H1 (cell line): ENCODE data around the gene CEP57L1. TPM values are rescaled to one million over a fixed set of nuclear protein-coding genes. Genes with fewer than 3 reads are reported as not detected.
A peak's percentile ranks its signal among the peaks of the same experiment; 100 is the strongest.

Source experiments
- CTCF ChIA-PET: fragments of 300-600 bp; sonication (Branson Sonifier 250); formaldehyde crosslinking; loops from one replicate; lab custom pipeline; 2021; ENCODE audit not compliant: partially characterized antibody; lab: Charles Lee
- POLR2A ChIA-PET: fragments of 300-600 bp; sonication (Branson Sonifier 250); formaldehyde crosslinking; loops from one replicate; lab custom pipeline; 2021; ENCODE audit warnings: inconsistent platforms; ENCODE audit not compliant: partially characterized antibody; lab: Charles Lee
- DNase-seq, 2 experiments: peaks; one replicate each; pipeline versions ENCODE4 v3.0.0 to v3.0.0-alpha.2; 2010 to 2022; ENCODE audit warnings: low spot score in 2 of 2, low read depth in 1 of 2, mixed read lengths in 1 of 2
- FAIRE-seq: peaks from 2 replicates; lab custom pipeline; 2011; peaks lifted over from hg19 to GRCh38; lab: Jason Lieb, UNC
- H2AFZ ChIP-seq: 2 replicates; pipeline ENCODE4 v1.8.1; 2012; ENCODE audit warnings: low read length, inconsistent platforms
- H2AK5ac ChIP-seq: 2 replicates; pipeline ENCODE4 v1.6.1; 2013; ENCODE audit warnings: low read depth, low read length
- H2BK120ac ChIP-seq: replicated peaks from 2 replicates; pipeline ENCODE3; 2013; ENCODE audit warnings: low read depth, low read length, inconsistent platforms
- H2BK12ac ChIP-seq: 2 replicates; pipeline ENCODE4 v1.6.1; 2013; ENCODE audit warnings: low read depth, low read length
- H2BK15ac ChIP-seq: 2 replicates; pipeline ENCODE4 v1.6.1; 2013; ENCODE audit warnings: low read length
- H2BK20ac ChIP-seq: 2 replicates; pipeline ENCODE4 v1.6.1; 2013; ENCODE audit warnings: low read length
- H2BK5ac ChIP-seq: 2 replicates; pipeline ENCODE4 v1.6.1; 2013; ENCODE audit warnings: low read depth, low read length
- H3K14ac ChIP-seq: 2 replicates; pipeline ENCODE4 v1.6.1; 2013; ENCODE audit warnings: inconsistent platforms; ENCODE audit not compliant: insufficient read length
- H3K18ac ChIP-seq: 2 replicates; pipeline ENCODE4 v1.6.1; 2013; ENCODE audit warnings: low read length; ENCODE audit errors: extremely low read depth
- H3K23ac ChIP-seq: 2 replicates; pipeline ENCODE4 v1.6.1; 2013; ENCODE audit warnings: inconsistent platforms; ENCODE audit not compliant: insufficient read length
- H3K23me2 ChIP-seq: 2 replicates; pipeline ENCODE4 v1.6.1; 2013; ENCODE audit warnings: low read depth, low read length
- H3K27ac ChIP-seq: 2 replicates; pipeline ENCODE4 v1.6.1; 2011; ENCODE audit warnings: low read depth, low read length, inconsistent platforms
- H3K27me3 ChIP-seq, 4 experiments: replicated peaks in 1 of 4; 1 replicate in 1 of 4; 2 replicates in 3 of 4; pipeline versions ENCODE4 v1.6.1 to v1.8.1; 2011 to 2013; ENCODE audit warnings: low read length in 3 of 4, mild to moderate bottlenecking in 3 of 4, inconsistent platforms in 2 of 4, mixed read lengths in 2 of 4, moderate library complexity in 1 of 4; ENCODE audit not compliant: control insufficient read depth in 3 of 4, insufficient read depth in 3 of 4; ENCODE audit errors: extremely low read depth in 1 of 4
- H3K36me3 ChIP-seq, 4 experiments: 2 replicates each; pipeline versions ENCODE4 v1.6.1 to v1.8.1; 2011 to 2013; ENCODE audit warnings: mild to moderate bottlenecking in 4 of 4, low read length in 3 of 4, moderate library complexity in 2 of 4, control low read depth in 1 of 4, inconsistent platforms in 1 of 4; ENCODE audit not compliant: insufficient read depth in 4 of 4, control insufficient read depth in 2 of 4
- H3K4ac ChIP-seq: replicated peaks from 2 replicates; pipeline ENCODE3; 2013; ENCODE audit warnings: low read length, low read depth, mixed read lengths, inconsistent platforms; ENCODE audit not compliant: insufficient read length
- H3K4me1 ChIP-seq, 4 experiments: replicated peaks in 1 of 4; 1 replicate in 1 of 4; 2 replicates in 3 of 4; pipeline versions ENCODE4 v1.6.1 to v1.8.1; 2011 to 2013; ENCODE audit warnings: low read length in 3 of 4, inconsistent platforms in 2 of 4, mixed read lengths in 1 of 4; ENCODE audit not compliant: insufficient read depth in 4 of 4, control insufficient read depth in 3 of 4
- H3K4me2 ChIP-seq, 2 experiments: 2 replicates each; pipeline versions ENCODE4 v1.6.1 to v1.8.1; 2011 to 2013; ENCODE audit warnings: low read depth in 2 of 2, low read length in 2 of 2, control low read depth in 1 of 2, inconsistent platforms in 1 of 2, mild to moderate bottlenecking in 1 of 2; ENCODE audit not compliant: insufficient read depth in 1 of 2
- H3K4me3 ChIP-seq, 4 experiments: fragments of 200-600, 300-600 bp in 1 of 4; sonication (generic), shearing (Covaris generic), sonication (Bioruptor Twin) in 1 of 4; 2 replicates each; pipeline versions ENCODE4 v1.5.1 to v1.8.1; 2011 to 2016; ENCODE audit warnings: low read length in 4 of 4, low read depth in 3 of 4, control low read depth in 2 of 4, inconsistent platforms in 2 of 4, mild to moderate bottlenecking in 2 of 4, mixed read lengths in 1 of 4, moderate library complexity in 1 of 4; ENCODE audit not compliant: insufficient read depth in 2 of 4; ENCODE audit errors: extremely low read depth in 1 of 4
- H3K56ac ChIP-seq: replicated peaks from 2 replicates; pipeline ENCODE3; 2013; ENCODE audit warnings: low read depth, mild to moderate bottlenecking, mixed read lengths, low read length, inconsistent platforms; ENCODE audit not compliant: insufficient read length
- H3K79me1 ChIP-seq: 2 replicates; pipeline ENCODE4 v1.6.1; 2013; ENCODE audit warnings: low read depth, low read length, control low read depth
- H3K79me2 ChIP-seq, 2 experiments: 2 replicates each; pipeline versions ENCODE4 v1.6.1 to v1.8.1; 2012 to 2013; ENCODE audit warnings: low read length in 2 of 2, mild to moderate bottlenecking in 2 of 2, inconsistent platforms in 1 of 2; ENCODE audit not compliant: insufficient read depth in 2 of 2, control insufficient read depth in 1 of 2
- H3K9ac ChIP-seq, 4 experiments: replicated peaks in 1 of 4; 1 replicate in 1 of 4; 2 replicates in 3 of 4; pipeline versions ENCODE4 v1.6.1 to v1.8.1; 2011 to 2013; ENCODE audit warnings: low read depth in 3 of 4, low read length in 3 of 4, control low read depth in 2 of 4, mild to moderate bottlenecking in 2 of 4, moderate library complexity in 2 of 4, inconsistent platforms in 1 of 4; ENCODE audit errors: extremely low read depth in 1 of 4
- H3K9me3 ChIP-seq, 2 experiments: 2 replicates each; pipeline versions ENCODE4 v1.6.1 to v1.8.1; 2012 to 2013; ENCODE audit warnings: mild to moderate bottlenecking in 2 of 2, moderate library complexity in 2 of 2, control low read depth in 1 of 2, inconsistent platforms in 1 of 2, low read depth in 1 of 2, low read length in 1 of 2, mixed read lengths in 1 of 2; ENCODE audit not compliant: insufficient read depth in 2 of 2
- H4K20me1 ChIP-seq, 2 experiments: replicated peaks in 1 of 2; 2 replicates each; pipeline versions ENCODE3 to v1.8.1; 2011 to 2013; ENCODE audit warnings: inconsistent platforms in 2 of 2, low read length in 2 of 2, mild to moderate bottlenecking in 1 of 2; ENCODE audit not compliant: insufficient read depth in 2 of 2, control insufficient read depth in 1 of 2
- H4K5ac ChIP-seq: 2 replicates; pipeline ENCODE4 v1.6.1; 2013; ENCODE audit warnings: low read length, low read depth, mixed read lengths, inconsistent platforms; ENCODE audit not compliant: insufficient read length
- H4K8ac ChIP-seq: 2 replicates; pipeline ENCODE4 v1.8.0; 2013; ENCODE audit warnings: mild to moderate bottlenecking, moderate library complexity, low read length, inconsistent platforms; ENCODE audit not compliant: insufficient read depth; ENCODE audit errors: extremely low read depth
- H4K91ac ChIP-seq: replicated peaks from 2 replicates; pipeline ENCODE3; 2013; ENCODE audit warnings: low read length, mixed read lengths, inconsistent platforms; ENCODE audit not compliant: insufficient read length
- CBX5 ChIP-seq: fragments of 300-800, 300-1000 bp; sonication (generic); IDR thresholded peaks from 2 replicates; pipeline ENCODE4 v1.7.1; 2016; ENCODE audit warnings: antibody characterized with exemption, low read length, low read depth
- CEBPB ChIP-seq: IDR thresholded peaks from 2 replicates; pipeline ENCODE4 v1.6.1; 2012; ENCODE audit warnings: low read depth, low read length
- WGBS, 2 experiments: shearing (Covaris generic) in 1 of 2; methylation state at CpG; one replicate each; pipeline versions ENCODE4 v1.1.6 to v1.1.7; 2013 to 2015; ENCODE audit warnings: low lambda C conversion rate in 2 of 2, mixed read lengths in 2 of 2, inconsistent platforms in 1 of 2, low coverage in 1 of 2, missing lambda C conversion rate in 1 of 2; ENCODE audit not compliant: insufficient replicate concordance in 2 of 2, insufficient coverage in 1 of 2, insufficient read length in 1 of 2; ENCODE audit errors: extremely low coverage in 1 of 2, missing lambda C conversion rate in 1 of 2; 5-methylcytosine and 5-hydroxymethylcytosine counted together
- polyA plus RNA-seq, 7 experiments: library from polyadenylated mRNA; depleted of rRNA in 3 of 7; stranded (reverse) in 5 of 7; unstranded in 2 of 7; fragments of >200 nt in 5 of 7; fragments of 200-250 nt in 2 of 7; gene quantifications; 1 replicate in 5 of 7; 2 replicates in 1 of 7; 4 replicates in 1 of 7; pipeline versions ENCODE4 v1.2.1 to v1.2.3, GENCODE V29; 2011 to 2013; ENCODE audit warnings: missing spikeins in 2 of 7, mixed read lengths in 2 of 7
- total RNA-seq: library from RNA; stranded (reverse); fragmentation: NEBNext Ultra II Directional; extraction: Animal tissue kit (Norgen Biotek cat#: 25700); gene quantifications from 2 replicates; pipeline ENCODE4 v1.2.1, GENCODE V29; 2021

Gene CEP57L1
- total and polyA plus RNA-seq, 2 of the 8 experiments (the other 6 are each of a cell fraction or from before 2014, with no cell fraction given), result 3.6 to 11.5 TPM

- Histone ChIP-seq H3K9me3 (peaks cover 8 to 10% of the 10 kb centered on the region in 2 experiments; a peak in 3 of 4 replicates), H4K20me1 (no peaks in the 10 kb centered on the region), H2BK15ac (no peak overlapping the region), H3K23ac (no peak overlapping the region), H2BK20ac (no peak overlapping the region), H4K8ac (no peak overlapping the region), H3K36me3 (no peaks in the 10 kb centered on the region), H3K79me2 (no peaks in the 10 kb centered on the region), H3K9ac (no peak overlapping the region), H4K91ac (no peak overlapping the region), H3K56ac (no peak overlapping the region), H3K18ac (no peak overlapping the region), H3K4me1 (no peaks in the 10 kb centered on the region), H2BK120ac (no peak overlapping the region), H4K5ac (no peak overlapping the region), H3K4ac (no peak overlapping the region), H2AK5ac (no peak overlapping the region), H3K4me2 (no peak overlapping the region), H2BK12ac (no peak overlapping the region), H3K4me3 (no peak overlapping the region), H3K14ac (no peak overlapping the region), H3K27ac (no peak overlapping the region), H2BK5ac (no peak overlapping the region), H3K23me2 (no peaks in the 10 kb centered on the region), H3K27me3 (no peaks in the 10 kb centered on the region), H2AFZ (no peak overlapping the region), H3K79me1 (no peaks in the 10 kb centered on the region)
- CTCF ChIA-PET, result interaction anchor here (0.7 kb wide), 1 partner anchor 111 kb away, joined by 3 read pairs; no protein-coding TSS in a partner anchor
- no peak for FAIRE-seq
- DNase-seq, result no peak
- POLR2A ChIA-PET, result no interaction called here
- 93% methylated on average over 4 of the region's 4 CpGs; no CpG with 5 or more reads in 1 of the 2 experiments for WGBS, 2 experiments
- TF ChIP-seq CBX5 (no peak), CEBPB (peak; percentile 2; the same call in 1 of the 2 replicates)
Measured at GRCh38 chr6:109192865-109193264, 97.6 kb downstream of the CEP57L1 start.
